Right lobe of liver (tissue), 4 donors: ENCODE data around the gene ACER3.

Experiments used
- CTCF ChIP-seq, 4 donors: fragments of 200-600 bp in 3 of 4; fragments of 450-650 bp in 1 of 4; IDR thresholded peaks; one replicate each; pipeline versions ENCODE4 v1.5.1 to v1.8.0; 2016 to 2022; ENCODE audit warnings: antibody characterized with exemption in 4 of 4, mild to moderate bottlenecking in 2 of 4
- POLR2A ChIP-seq: fragments of 450-650 bp; IDR thresholded peaks from one replicate; pipeline ENCODE4 v1.6.1; 2017; ENCODE audit warnings: antibody characterized with exemption, mild to moderate bottlenecking
- donor health status: DM: no; HTN: no; CAD: no.
- donor health status: DM: no; HTN: no; CAD: no.
- donor health status: DM: no; HTN: yes; CAD: no.

- TF ChIP-seq CTCF (IDR thresholded peaks at IDR 0.05) (no peak), POLR2A (no peak)
These were observed 28.4 kb upstream of the ACER3 start for GRCh38 chr11:76832361-76832760.
